Testis (tissue), 3 donors: Measurements from ENCODE around the gene MYO9B. TPM values are rescaled to one million over a fixed set of nuclear protein-coding genes. Genes with fewer than 3 reads are reported as not detected.

Experiments
- DNase-seq: peaks from one replicate; pipeline ENCODE4 v3.0.0-alpha.2; 2019
- H3K27ac ChIP-seq, 2 donors: fragments of 200-600 bp; sonication (generic); one replicate each; pipeline ENCODE4 v1.5.1; 2019
- H3K27me3 ChIP-seq: fragments of 200-600 bp; sonication (generic); one replicate; pipeline ENCODE4 v1.5.1; 2019
- H3K36me3 ChIP-seq: fragments of 200-600 bp; sonication (generic); one replicate; pipeline ENCODE4 v1.5.1; 2017; ENCODE audit warnings: low read depth; ENCODE audit errors: missing control alignments
- H3K4me1 ChIP-seq: fragments of 200-600 bp; sonication (generic); one replicate; pipeline ENCODE4 v1.5.1; 2019
- H3K4me3 ChIP-seq, 2 donors: fragments of 200-600 bp; sonication (generic); one replicate each; pipeline ENCODE4 v1.5.1; 2017 to 2019
- H3K9me3 ChIP-seq: fragments of 200-600 bp; sonication (generic); one replicate; pipeline ENCODE4 v1.5.1; 2017
- POLR2A ChIP-seq: fragments of 450-650 bp; IDR thresholded peaks from one replicate; pipeline ENCODE4 v1.6.1; 2017; ENCODE audit warnings: antibody characterized with exemption, mild to moderate bottlenecking, moderate library complexity
- WGBS, 2 donors: methylation state at CpG; one replicate each; pipeline ENCODE4 v1.1.5; 2018; 5-methylcytosine and 5-hydroxymethylcytosine counted together
- intact Hi-C: fragments of 100-400 bp; cut with DNase I; formaldehyde crosslinking; loops from one replicate; pipeline ENCODE4 v1.15.1; 2023; ENCODE audit warnings: low total_unique reads
- polyA plus RNA-seq: library from polyadenylated mRNA; stranded (reverse); fragments of 350-450 nt; fragmentation: Illumina TruSeq; extraction: RNeasy Lipid Tissue Mini Kit (QIAGEN cat#74804); gene quantifications from one replicate; pipeline ENCODE4 v1.2.3, GENCODE V29; 2014; ENCODE audit warnings: low read depth, low replicate concordance; ENCODE audit not compliant: insufficient read depth
- total RNA-seq, 2 donors: library from RNA; depleted of rRNA; stranded (reverse); fragments of >200 nt; gene quantifications; one replicate each; pipeline ENCODE4 v1.2.3, GENCODE V29; 2016
- TF ChIP-seq, protein P1 (sequence below), 3 experiments: fragments of 450-650 bp in 2 of 3; fragments of 200-600 bp in 1 of 3; sonication (generic) in 1 of 3; IDR thresholded peaks; one replicate each; pipeline ENCODE4 v1.5.1; 2016 to 2019; ENCODE audit warnings: antibody characterized with exemption in 3 of 3, mild to moderate bottlenecking in 2 of 3, moderate library complexity in 1 of 3

The MYO9B gene
- total and polyA plus RNA-seq, 3 donors from 2014 or later, result 121 to 407 (median 407) TPM

DNA sequence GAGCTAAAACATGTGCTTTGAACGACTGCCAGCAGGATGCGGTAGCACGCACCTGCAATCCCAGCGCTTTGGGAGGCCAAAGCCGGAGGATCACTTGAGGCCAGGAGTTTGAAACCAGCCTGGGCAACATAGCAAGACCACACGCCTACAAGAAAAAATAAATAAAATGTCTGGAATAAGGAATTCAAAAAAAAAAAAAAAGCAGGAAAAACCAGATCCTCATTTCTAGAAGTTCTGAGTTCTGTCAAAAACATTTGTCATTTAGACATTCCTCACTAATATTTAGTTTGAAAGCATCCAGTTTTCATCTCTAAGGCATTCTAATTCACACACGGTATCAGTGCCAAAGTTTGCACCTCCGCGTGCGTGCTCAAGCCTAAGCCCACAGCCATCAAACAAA is 102.7 kb downstream of the MYO9B start:
- no peaks in the 10 kb centered on the region for H3K27me3 ChIP-seq
- TF ChIP-seq, protein P1, sequence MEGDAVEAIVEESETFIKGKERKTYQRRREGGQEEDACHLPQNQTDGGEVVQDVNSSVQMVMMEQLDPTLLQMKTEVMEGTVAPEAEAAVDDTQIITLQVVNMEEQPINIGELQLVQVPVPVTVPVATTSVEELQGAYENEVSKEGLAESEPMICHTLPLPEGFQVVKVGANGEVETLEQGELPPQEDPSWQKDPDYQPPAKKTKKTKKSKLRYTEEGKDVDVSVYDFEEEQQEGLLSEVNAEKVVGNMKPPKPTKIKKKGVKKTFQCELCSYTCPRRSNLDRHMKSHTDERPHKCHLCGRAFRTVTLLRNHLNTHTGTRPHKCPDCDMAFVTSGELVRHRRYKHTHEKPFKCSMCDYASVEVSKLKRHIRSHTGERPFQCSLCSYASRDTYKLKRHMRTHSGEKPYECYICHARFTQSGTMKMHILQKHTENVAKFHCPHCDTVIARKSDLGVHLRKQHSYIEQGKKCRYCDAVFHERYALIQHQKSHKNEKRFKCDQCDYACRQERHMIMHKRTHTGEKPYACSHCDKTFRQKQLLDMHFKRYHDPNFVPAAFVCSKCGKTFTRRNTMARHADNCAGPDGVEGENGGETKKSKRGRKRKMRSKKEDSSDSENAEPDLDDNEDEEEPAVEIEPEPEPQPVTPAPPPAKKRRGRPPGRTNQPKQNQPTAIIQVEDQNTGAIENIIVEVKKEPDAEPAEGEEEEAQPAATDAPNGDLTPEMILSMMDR (IDR thresholded peaks at IDR 0.05), result no peak
- no peak for TF ChIP-seq POLR2A
- no peaks in the 10 kb centered on the region for H3K36me3 ChIP-seq
- no peak overlapping the region for H3K4me3 ChIP-seq
- intact Hi-C loops, result no loop called here
- no peak overlapping the region for H3K27ac ChIP-seq
- no peaks in the 10 kb centered on the region for H3K9me3 ChIP-seq
- no peaks in the 10 kb centered on the region for H3K4me1 ChIP-seq
- no peak for DNase-seq
- WGBS, 2 donors, result 88 to 96% methylated on average over 10 of the region's 10 CpGs

DNA sequence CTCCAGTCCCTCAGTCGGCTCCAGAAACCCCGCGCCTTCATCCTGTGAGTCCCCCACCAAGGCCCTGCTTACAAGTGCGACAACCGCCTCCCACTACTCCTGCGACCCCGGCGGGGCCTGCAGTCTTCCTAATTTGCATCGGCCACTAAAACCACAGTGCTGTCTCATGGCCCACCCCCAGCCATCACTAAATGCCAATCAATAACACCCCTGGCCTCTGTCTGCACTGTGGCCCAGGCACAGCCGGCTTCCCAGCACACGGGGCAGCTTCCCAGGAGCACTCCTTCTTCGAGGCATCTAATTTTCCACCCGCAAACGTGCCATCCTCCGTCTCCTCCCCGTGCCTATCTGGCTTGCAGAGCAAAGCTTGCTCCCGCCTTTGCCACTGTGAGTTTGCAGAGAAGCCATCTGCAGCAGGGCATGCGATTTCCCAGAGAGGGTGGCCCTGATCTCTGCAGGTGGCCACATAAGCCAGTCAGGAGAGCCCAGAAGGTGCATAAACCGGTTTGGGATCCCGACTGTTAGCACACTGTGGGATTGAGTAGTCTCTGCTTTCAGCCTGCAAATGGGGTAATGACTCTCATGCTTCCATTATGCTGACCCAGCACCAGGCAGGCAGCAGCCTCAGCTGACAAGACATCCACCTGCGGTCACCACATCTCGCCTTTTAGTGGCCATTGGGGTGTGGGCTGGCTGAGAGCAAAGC is 105.6 kb downstream of the MYO9B start:
- Histone ChIP-seq H3K9me3 (no peaks in the 10 kb centered on the region), H3K4me1 (no peaks in the 10 kb centered on the region), H3K27ac (no peak overlapping the region), H3K36me3 (no peaks in the 10 kb centered on the region), H3K27me3 (no peaks in the 10 kb centered on the region), H3K4me3 (no peak overlapping the region)
- DNase-seq, result no peak
- intact Hi-C loops, result no loop called here
- TF ChIP-seq, protein P1 (IDR thresholded peaks at IDR 0.05), result no peak
- TF ChIP-seq POLR2A, result no peak
- WGBS, 2 donors, result 80 to 84% methylated on average over 21 to 22 of the region's 22 CpGs

DNA sequence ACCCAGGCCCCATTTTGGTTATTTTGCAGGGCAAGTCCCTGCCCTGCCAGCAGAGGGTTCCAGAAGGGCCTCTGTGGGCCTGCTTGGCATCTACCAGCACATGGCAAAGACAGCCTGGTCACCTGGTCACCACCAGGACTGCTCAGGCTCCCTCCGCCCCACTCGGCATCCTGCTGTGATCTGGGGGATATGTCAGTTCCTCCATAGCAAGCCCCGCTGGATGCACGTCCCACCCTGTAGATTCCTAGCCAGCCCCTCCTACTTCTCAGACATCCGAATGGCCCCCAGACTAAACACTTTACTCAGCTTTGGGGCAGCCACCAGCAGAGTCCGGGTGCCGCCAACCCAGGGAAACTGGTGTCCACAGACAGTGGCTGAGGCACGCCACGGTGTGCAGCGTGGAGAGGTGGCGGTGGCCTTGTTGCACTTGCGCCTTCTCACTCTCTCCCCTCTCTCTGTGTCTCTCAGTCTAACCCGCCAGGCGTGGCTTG is 107.7 kb downstream of the MYO9B start:
- H3K9me3 ChIP-seq, result no peaks in the 10 kb centered on the region
- H3K4me1 ChIP-seq, result no peaks in the 10 kb centered on the region
- 93 to 97% methylated on average over 14 of the region's 14 CpGs for WGBS, 2 donors
- no peak overlapping the region for H3K4me3 ChIP-seq
- no peak for DNase-seq
- TF ChIP-seq, protein P1 (IDR thresholded peaks at IDR 0.05), result no peak
- no peak for TF ChIP-seq POLR2A
- intact Hi-C loops, result no loop called here
- no peak overlapping the region for H3K27ac ChIP-seq
- no peaks in the 10 kb centered on the region for H3K27me3 ChIP-seq
- H3K36me3 ChIP-seq, result no peaks in the 10 kb centered on the region

DNA sequence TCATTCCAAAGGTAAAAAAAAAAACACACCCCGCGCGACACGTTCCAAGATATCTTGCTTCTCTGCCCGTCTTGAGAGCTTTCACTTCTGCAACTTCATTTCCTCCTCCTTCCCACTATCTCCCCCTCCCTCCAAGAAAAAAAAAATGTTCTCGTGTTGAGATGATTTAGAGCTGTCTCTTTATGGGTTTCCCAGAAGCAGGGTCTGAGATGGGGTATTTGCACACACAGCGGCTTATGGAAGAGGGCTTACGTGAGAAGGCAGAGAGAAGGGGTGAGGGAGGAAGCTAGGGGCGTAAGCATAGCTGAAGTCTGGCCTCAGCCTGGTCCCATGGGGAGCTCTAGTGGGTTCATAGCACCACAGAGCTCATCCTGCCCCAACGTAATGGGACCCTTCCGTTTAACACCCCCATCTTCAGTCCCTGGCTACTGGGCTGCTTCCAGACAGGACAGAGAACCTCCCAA is 108.3 kb downstream of the MYO9B start:
- Histone ChIP-seq H3K4me1 (no peaks in the 10 kb centered on the region), H3K27me3 (no peaks in the 10 kb centered on the region), H3K9me3 (no peaks in the 10 kb centered on the region), H3K36me3 (no peaks in the 10 kb centered on the region), H3K4me3 (no peak overlapping the region), H3K27ac (no peak overlapping the region)
- no peak for DNase-seq
- TF ChIP-seq, protein P1 (IDR thresholded peaks at IDR 0.05), result no peak
- no peak for TF ChIP-seq POLR2A
- WGBS, 2 donors, result 83 to 89% methylated on average over 11 of the region's 11 CpGs
- intact Hi-C loops, result no loop called here
